ENCODE measurements around the gene MTMR2.

DNA sequence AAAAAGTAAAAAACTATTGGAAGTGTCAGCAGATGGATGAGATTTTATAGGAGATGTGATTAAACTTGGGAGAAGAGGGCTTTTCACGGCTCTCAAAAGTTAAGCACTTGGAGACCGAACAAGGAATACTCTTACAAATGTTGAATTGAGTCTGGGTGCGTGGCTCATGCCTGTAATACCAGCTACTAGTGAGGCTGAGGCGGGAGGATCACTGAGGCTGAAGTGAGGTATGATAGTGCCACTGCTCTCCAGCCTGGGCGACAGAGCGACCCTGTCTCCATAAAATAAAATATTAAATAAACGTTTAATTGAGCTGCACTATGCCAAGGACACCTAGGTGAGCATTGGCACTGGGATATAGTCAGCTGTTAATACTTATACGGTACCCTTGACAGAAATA is 131.7 kb downstream of the MTMR2 start:
- TF ChIP-seq, protein P1, sequence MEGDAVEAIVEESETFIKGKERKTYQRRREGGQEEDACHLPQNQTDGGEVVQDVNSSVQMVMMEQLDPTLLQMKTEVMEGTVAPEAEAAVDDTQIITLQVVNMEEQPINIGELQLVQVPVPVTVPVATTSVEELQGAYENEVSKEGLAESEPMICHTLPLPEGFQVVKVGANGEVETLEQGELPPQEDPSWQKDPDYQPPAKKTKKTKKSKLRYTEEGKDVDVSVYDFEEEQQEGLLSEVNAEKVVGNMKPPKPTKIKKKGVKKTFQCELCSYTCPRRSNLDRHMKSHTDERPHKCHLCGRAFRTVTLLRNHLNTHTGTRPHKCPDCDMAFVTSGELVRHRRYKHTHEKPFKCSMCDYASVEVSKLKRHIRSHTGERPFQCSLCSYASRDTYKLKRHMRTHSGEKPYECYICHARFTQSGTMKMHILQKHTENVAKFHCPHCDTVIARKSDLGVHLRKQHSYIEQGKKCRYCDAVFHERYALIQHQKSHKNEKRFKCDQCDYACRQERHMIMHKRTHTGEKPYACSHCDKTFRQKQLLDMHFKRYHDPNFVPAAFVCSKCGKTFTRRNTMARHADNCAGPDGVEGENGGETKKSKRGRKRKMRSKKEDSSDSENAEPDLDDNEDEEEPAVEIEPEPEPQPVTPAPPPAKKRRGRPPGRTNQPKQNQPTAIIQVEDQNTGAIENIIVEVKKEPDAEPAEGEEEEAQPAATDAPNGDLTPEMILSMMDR (IDR thresholded peaks at IDR 0.05): no peak
- no peak for TF ChIP-seq POLR2A (IDR thresholded peaks at IDR 0.05)

All from prostate gland (tissue), 2 donors.